ENCODE data around the gene TMEM150A.
A peak's percentile ranks its signal among the peaks of the same experiment; 100 is the strongest.
"Not testable (repeated sequence)": the region's sequence is repeated elsewhere in the genome, so short reads cannot be mapped to it uniquely, and the experiment has no call there.

TMEM150A gene

DNA sequence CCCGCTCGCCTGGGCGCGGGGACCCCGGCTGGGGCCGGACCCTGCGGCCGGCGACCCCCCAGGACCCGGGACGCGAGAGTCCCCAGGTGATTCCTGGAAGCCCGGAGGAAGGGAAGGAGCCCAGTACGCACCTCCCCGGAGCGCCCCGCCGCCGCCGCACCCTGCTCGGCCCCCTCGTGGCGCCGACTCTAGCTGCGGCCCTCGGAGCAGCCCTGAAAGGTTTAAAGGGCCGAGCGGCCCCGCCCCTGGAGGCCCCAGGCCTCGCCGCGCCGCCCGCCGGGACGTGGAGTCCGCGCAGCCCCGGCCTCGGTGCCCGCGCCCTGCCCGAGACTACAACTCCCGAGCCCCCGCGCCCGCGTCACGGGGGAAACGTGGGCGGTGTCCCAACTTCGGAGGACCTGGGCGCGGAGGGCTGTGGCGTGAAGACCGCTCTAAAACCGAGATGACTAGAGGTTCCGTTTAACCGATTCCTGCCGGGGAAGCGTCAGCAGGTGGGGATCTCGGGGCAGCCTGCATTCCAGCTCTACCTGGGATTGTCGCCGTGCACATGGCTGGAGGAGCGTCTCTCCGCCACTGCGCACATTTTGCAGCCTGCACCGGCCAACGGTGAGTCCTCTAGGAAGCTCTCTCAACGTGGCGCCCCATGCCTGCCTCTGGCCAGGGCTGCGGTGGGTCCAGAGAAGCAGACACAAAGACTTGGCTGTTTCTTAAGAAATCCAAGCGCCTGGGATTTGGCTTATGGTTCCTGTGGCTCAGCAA lies at the start of gene TMEM150A:
TMEM150A (minus strand) TSS at position 223 of the 759 bp plus-strand sequence. CDS start 750 bp downstream, outside the sequence.
- peak in 1 of 2 experiments; percentile 77 for DNase-seq

GRCh38 chr2:85652056-85652455 lies 49.6 kb upstream of the TMEM150A start:
- no peak for DNase-seq

GRCh38 chr2:85651097-85651496 lies 48.6 kb upstream of the TMEM150A start:
- no peak for DNase-seq

GRCh38 chr2:85650456-85650855 lies 48.0 kb upstream of the TMEM150A start:
- no peak for DNase-seq

DNA sequence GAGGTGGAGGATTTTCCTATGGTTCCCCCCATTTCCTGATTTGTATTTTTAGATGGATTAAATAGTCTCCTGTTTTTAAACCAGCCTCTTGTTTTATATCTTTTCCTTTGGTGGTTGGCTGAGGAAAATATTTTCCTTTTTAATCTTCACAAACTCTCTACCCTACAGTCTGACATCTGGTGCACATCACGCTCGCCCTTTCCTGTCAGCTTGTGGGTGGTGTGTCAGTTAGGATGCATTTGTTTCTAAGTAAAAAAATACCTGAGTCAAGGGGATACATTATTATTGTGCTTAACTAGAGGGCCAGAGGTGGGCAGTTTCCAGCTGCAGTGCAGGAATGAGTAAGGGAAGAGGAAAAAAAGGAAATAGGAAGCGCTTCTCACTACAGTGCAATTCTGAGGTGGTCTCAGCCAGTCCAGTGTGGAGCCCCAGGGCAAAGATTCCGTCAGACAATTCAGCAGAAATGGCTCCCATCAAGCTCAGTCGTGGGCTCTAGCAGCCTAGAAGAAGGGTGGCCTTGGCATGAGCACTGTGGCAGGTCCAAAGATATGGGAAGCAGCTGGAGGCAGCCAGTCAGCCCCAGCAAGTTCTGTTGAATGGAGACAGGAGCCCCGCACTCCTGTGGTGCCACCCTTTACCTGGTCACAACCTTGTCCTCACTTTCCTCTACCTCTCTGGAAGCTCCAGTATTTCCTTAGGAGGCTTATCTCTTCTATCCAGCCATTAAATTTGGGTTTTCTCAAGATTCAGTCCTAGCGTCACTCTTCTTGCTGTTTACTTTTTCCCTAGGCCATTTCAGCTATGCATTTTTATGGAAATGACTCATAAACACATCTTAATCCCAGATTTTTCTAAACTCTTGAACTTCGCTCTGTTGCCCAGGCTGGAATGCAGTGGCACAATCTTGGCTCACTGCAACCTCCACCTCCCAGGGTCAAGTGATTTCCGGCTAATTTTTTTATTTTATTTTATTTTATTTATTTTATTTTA lies 47.0 kb upstream of the TMEM150A start:
- DNase-seq = no peak

DNA sequence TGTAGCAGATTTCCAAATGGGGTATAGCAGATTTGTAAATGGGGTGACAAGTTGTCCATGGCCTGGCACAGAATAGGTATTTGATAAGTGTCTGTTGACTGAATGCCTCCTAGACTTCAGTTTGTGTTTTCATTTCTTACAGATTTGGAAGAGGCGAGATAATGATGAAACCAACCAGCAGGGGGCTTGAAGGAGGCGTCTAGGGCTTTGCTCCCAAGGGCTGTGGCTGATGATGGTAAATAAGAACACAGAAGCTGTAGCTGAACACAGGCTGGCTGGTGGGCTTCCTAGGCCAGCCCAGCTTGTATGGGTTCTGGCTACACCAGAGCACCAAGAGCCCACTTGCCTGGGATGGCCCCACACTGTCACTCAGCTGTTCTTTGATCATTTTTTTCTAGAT lies 46.1 kb upstream of the TMEM150A start:
- DNase-seq = no peak

GRCh38 chr2:85647823-85648526 lies 45.5 kb upstream of the TMEM150A start:
- DNase-seq = no peak

- DNase-seq = no peak
These were observed 43.7 kb upstream of the TMEM150A start for GRCh38 chr2:85646166-85646565.

DNA sequence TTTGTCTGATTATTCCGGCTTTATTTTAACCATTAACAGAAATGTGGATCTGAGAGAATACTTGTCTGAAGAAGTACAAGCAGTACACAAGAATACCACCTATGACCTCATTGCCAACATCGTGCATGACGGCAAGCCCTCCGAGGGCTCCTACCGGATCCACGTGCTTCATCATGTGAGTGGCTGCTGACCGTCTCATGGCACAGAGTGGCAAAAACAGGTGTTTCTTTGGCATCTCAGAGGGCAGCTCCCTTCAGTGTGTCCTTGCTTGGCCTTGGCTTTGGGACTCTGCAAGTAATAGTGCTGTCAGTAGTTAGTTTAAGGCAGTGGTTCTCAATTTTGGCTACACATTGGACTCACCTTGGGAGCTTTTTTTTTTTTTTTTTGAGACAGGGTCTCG lies 42.4 kb upstream of the TMEM150A start:
- no peak for DNase-seq

GRCh38 chr2:85642725-85643124 lies 40.2 kb upstream of the TMEM150A start:
- no peak for DNase-seq

GRCh38 chr2:85635636-85636035 lies 33.1 kb upstream of the TMEM150A start:
- no peak for DNase-seq

- no peak for DNase-seq
These were observed 32.5 kb upstream of the TMEM150A start for GRCh38 chr2:85635011-85635410.

- DNase-seq = no peak
These were observed 28.8 kb upstream of the TMEM150A start for GRCh38 chr2:85631316-85631715.

- no peak for DNase-seq
These were observed 26.2 kb upstream of the TMEM150A start for GRCh38 chr2:85628658-85629057.

GRCh38 chr2:85623991-85624390 lies 21.5 kb upstream of the TMEM150A start:
- no peak for DNase-seq

- DNase-seq = no peak
These were observed 18.8 kb upstream of the TMEM150A start for GRCh38 chr2:85621338-85621737.

- DNase-seq = no peak
These were observed 17.1 kb upstream of the TMEM150A start for GRCh38 chr2:85619617-85620016.

GRCh38 chr2:85617723-85618122 lies 15.2 kb upstream of the TMEM150A start:
- DNase-seq = not testable (repeated sequence)

- no peak for DNase-seq
These were observed 12.9 kb upstream of the TMEM150A start for GRCh38 chr2:85615413-85615728.

DNA sequence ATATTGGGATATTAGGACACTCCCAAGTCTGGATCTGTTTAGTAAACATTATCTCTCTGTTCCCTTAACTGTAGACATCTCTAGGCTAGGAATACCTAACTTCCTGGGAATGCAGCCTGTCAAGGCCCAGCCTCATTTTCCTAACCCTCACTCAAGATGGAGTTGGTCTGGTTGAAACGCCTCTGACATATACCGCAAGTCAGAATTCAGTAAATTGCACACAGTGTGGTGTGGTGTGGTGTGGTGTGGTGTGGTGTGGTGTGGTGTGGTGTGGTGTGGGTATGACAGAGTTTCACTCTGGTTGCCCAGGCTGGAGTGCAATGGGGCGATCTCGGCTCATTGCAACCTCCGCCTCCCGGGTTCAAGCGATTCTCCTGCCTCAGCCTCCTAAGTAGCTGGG lies 12.3 kb upstream of the TMEM150A start:
- DNase-seq = not testable (repeated sequence)

- no peak for DNase-seq
These were observed 11.4 kb upstream of the TMEM150A start for GRCh38 chr2:85613717-85614515.

Data from NCI-H187 (cell line).